ENCODE measurements around the gene PPM1L.

GRCh38 chr3:160885791-160886286 is 129.8 kb downstream of the PPM1L start:
- no peak for TF ChIP-seq ZNF565 (CRISPR knock-in tag; conservative IDR thresholded peaks at IDR 0.05; ENCODE audit: low read depth)
- TF ChIP-seq ZFP3 (CRISPR knock-in tag; IDR thresholded peaks at IDR 0.05): no peak
- no peak for TF ChIP-seq ZFP30 (CRISPR knock-in tag; IDR thresholded peaks at IDR 0.05)
- no peak for TF ChIP-seq TCF4 (CRISPR knock-in tag; IDR thresholded peaks at IDR 0.05; ENCODE audit: borderline replicate concordance)
- TF ChIP-seq ZNF8 (CRISPR knock-in tag; IDR thresholded peaks at IDR 0.05): no peak
- TF ChIP-seq TSHZ2 (CRISPR knock-in tag; IDR thresholded peaks at IDR 0.05): no peak

Measured in SK-N-SH treated with all-trans-retinoic acid at 6 μM for 48 hours (cell line).